SK-N-MC (cell line): ENCODE measurements around the gene USP31.

Experiments used
- DNase-seq: peaks from one replicate; pipeline ENCODE4 v3.0.0-alpha.2; 2011; ENCODE audit warnings: low read depth, low spot score
- H3K27ac ChIP-seq: fragments of 200-600 bp; sonication (generic); 2 replicates; pipeline ENCODE4 v1.5.1; 2016; ENCODE audit warnings: mixed run types
- H3K36me3 ChIP-seq: fragments of 200-600 bp; sonication (generic); 2 replicates; pipeline ENCODE4 v1.6.1; 2017; ENCODE audit warnings: antibody characterized with exemption, low read length, mixed read lengths; ENCODE audit not compliant: insufficient read depth
- H3K4me3 ChIP-seq: fragments of 200-600 bp; sonication (generic); 2 replicates; pipeline ENCODE4 v1.5.1; 2016
- H3K9ac ChIP-seq: fragments of 200-600 bp; sonication (generic); 2 replicates; pipeline ENCODE4 v1.8.0; 2017; ENCODE audit warnings: mixed run types, mixed read lengths; ENCODE audit not compliant: insufficient read length
- H3K9me3 ChIP-seq: fragments of 200-600 bp; sonication (generic); 2 replicates; pipeline ENCODE4 v1.6.1; 2017; ENCODE audit warnings: low read depth, mild to moderate bottlenecking, antibody characterized with exemption, low read length, moderate library complexity, mixed read lengths
- EZH2 ChIP-seq: fragments of 200-600 bp; sonication (generic); IDR thresholded peaks from one replicate; pipeline ENCODE4 v1.6.1; 2017; ENCODE audit warnings: antibody characterized with exemption
- FOXP2 ChIP-seq: optimal IDR thresholded peaks from 2 replicates; pipeline ENCODE3; 2011; ENCODE audit warnings: mild to moderate bottlenecking, moderate library complexity; ENCODE audit not compliant: insufficient read depth; ENCODE audit errors: extremely low read length, control extremely low read depth
- POLR2AphosphoS5 ChIP-seq: IDR thresholded peaks from 2 replicates; pipeline ENCODE4 v1.6.1; 2012; ENCODE audit warnings: mild to moderate bottlenecking, low read depth, low read length, borderline replicate concordance

USP31 gene

GRCh38 chr16:23060458-23061320 lies 88.6 kb downstream of the USP31 start:
- Histone ChIP-seq H3K9ac (no peak overlapping the region), H3K36me3 (no peaks in the 10 kb centered on the region), H3K9me3 (no peaks in the 10 kb centered on the region), H3K27ac (no peak overlapping the region), H3K4me3 (no peak overlapping the region)
- DNase-seq, result peak; percentile 55
- no peak for TF ChIP-seq POLR2AphosphoS5
- TF ChIP-seq FOXP2, result no peak
- no peak for TF ChIP-seq EZH2

GRCh38 chr16:23059433-23059832 lies 89.8 kb downstream of the USP31 start:
- Histone ChIP-seq H3K27ac (no peak overlapping the region), H3K36me3 (no peaks in the 10 kb centered on the region), H3K4me3 (no peak overlapping the region), H3K9me3 (no peaks in the 10 kb centered on the region), H3K9ac (no peak overlapping the region)
- no peak for DNase-seq
- TF ChIP-seq FOXP2 (no peak), POLR2AphosphoS5 (no peak), EZH2 (no peak)

GRCh38 chr16:23058576-23058975 lies 90.7 kb downstream of the USP31 start:
- TF ChIP-seq POLR2AphosphoS5, result no peak
- TF ChIP-seq FOXP2, result no peak
- no peak for TF ChIP-seq EZH2
- DNase-seq, result no peak
- H3K36me3 ChIP-seq, result no peaks in the 10 kb centered on the region
- no peak overlapping the region for H3K27ac ChIP-seq
- no peak overlapping the region for H3K9ac ChIP-seq
- no peak overlapping the region for H3K4me3 ChIP-seq
- no peaks in the 10 kb centered on the region for H3K9me3 ChIP-seq

GRCh38 chr16:23057013-23057596 lies 92.1 kb downstream of the USP31 start:
- TF ChIP-seq EZH2 (no peak), POLR2AphosphoS5 (no peak), FOXP2 (no peak)
- no peak overlapping the region for H3K9ac ChIP-seq
- no peaks in the 10 kb centered on the region for H3K36me3 ChIP-seq
- H3K4me3 ChIP-seq, result no peak overlapping the region
- no peaks in the 10 kb centered on the region for H3K9me3 ChIP-seq
- no peak overlapping the region for H3K27ac ChIP-seq
- no peak for DNase-seq

GRCh38 chr16:23055481-23055880 lies 93.8 kb downstream of the USP31 start:
- no peaks in the 10 kb centered on the region for H3K36me3 ChIP-seq
- H3K4me3 ChIP-seq, result no peak overlapping the region
- no peak overlapping the region for H3K9ac ChIP-seq
- DNase-seq, result no peak
- TF ChIP-seq POLR2AphosphoS5, result no peak
- no peak for TF ChIP-seq FOXP2
- no peak for TF ChIP-seq EZH2
- no peaks in the 10 kb centered on the region for H3K9me3 ChIP-seq
- H3K27ac ChIP-seq, result no peak overlapping the region

- no peak overlapping the region for H3K27ac ChIP-seq
- H3K4me3 ChIP-seq, result no peak overlapping the region
- TF ChIP-seq EZH2 (no peak), POLR2AphosphoS5 (no peak), FOXP2 (no peak)
- no peaks in the 10 kb centered on the region for H3K9me3 ChIP-seq
- no peak for DNase-seq
- H3K9ac ChIP-seq, result no peak overlapping the region
- H3K36me3 ChIP-seq, result no peaks in the 10 kb centered on the region
Measured at GRCh38 chr16:23052908-23053580, 96.2 kb downstream of the USP31 start.

GRCh38 chr16:23052221-23052620 lies 97.0 kb downstream of the USP31 start:
- TF ChIP-seq POLR2AphosphoS5 (no peak), FOXP2 (no peak), EZH2 (no peak)
- Histone ChIP-seq H3K9me3 (no peaks in the 10 kb centered on the region), H3K36me3 (no peaks in the 10 kb centered on the region), H3K9ac (no peak overlapping the region), H3K4me3 (no peak overlapping the region), H3K27ac (no peak overlapping the region)
- no peak for DNase-seq

- no peaks in the 10 kb centered on the region for H3K36me3 ChIP-seq
- no peak for DNase-seq
- TF ChIP-seq FOXP2 (no peak), POLR2AphosphoS5 (no peak), EZH2 (no peak)
- H3K9ac ChIP-seq, result no peak overlapping the region
- H3K27ac ChIP-seq, result no peak overlapping the region
- H3K4me3 ChIP-seq, result no peak overlapping the region
- no peaks in the 10 kb centered on the region for H3K9me3 ChIP-seq
Measured at GRCh38 chr16:23051587-23051986, 97.7 kb downstream of the USP31 start.
